SK-N-SH treated with all-trans-retinoic acid at 6 μM for 48 hours (cell line): ENCODE measurements around the gene ARID1B.

Experiments used
- ARNTL ChIP-seq: fragments of 450-650 bp; formaldehyde crosslinking; IDR thresholded peaks from 2 replicates; pipeline ENCODE4 v1.5.0; 2020; ENCODE audit warnings: low read depth, mild to moderate bottlenecking, moderate library complexity, borderline replicate concordance
- CSDC2 ChIP-seq: fragments of 250-450 bp; sonication (Bioruptor Pico); IDR thresholded peaks from 2 replicates; pipeline ENCODE4 v1.5.0; 2020; ENCODE audit warnings: mild to moderate bottlenecking, moderate library complexity
- CSRNP3 ChIP-seq: fragments of 250-450 bp; sonication (Bioruptor Pico); IDR thresholded peaks from 2 replicates; pipeline ENCODE4 v1.5.1; 2021; ENCODE audit warnings: mild to moderate bottlenecking, moderate library complexity
- ISL1 ChIP-seq: fragments of 250-450 bp; sonication (Bioruptor Pico); IDR thresholded peaks from 2 replicates; pipeline ENCODE4 v2.1.2; 2022; ENCODE audit warnings: mild to moderate bottlenecking, moderate library complexity
- POU6F1 ChIP-seq: fragments of 250-450 bp; sonication (Bioruptor Pico); IDR thresholded peaks from 2 replicates; pipeline ENCODE4 v1.8.0; 2021; ENCODE audit warnings: low read depth, mild to moderate bottlenecking, moderate library complexity, borderline replicate concordance
- PPARA ChIP-seq: fragments of 250-450 bp; sonication (Bioruptor Pico); IDR thresholded peaks from 2 replicates; pipeline ENCODE4 v1.5.0; 2020; ENCODE audit warnings: mild to moderate bottlenecking, borderline replicate concordance
- RARB ChIP-seq: fragments of 250-450 bp; sonication (Bioruptor Pico); IDR thresholded peaks from 2 replicates; pipeline ENCODE4 v1.8.0; 2021; ENCODE audit warnings: mild to moderate bottlenecking, moderate library complexity
- TOX ChIP-seq: fragments of 250-450 bp; sonication (Bioruptor Pico); IDR thresholded peaks from 2 replicates; pipeline ENCODE4 v1.8.0; 2021; ENCODE audit warnings: mild to moderate bottlenecking, moderate library complexity, borderline replicate concordance
- ZC3H10 ChIP-seq: fragments of 250-450 bp; sonication (Bioruptor Pico); IDR thresholded peaks from 2 replicates; pipeline ENCODE4 v1.5.1; 2021; ENCODE audit warnings: mild to moderate bottlenecking, moderate library complexity
- ZFP3 ChIP-seq: fragments of 250-450 bp; sonication (Bioruptor Pico); IDR thresholded peaks from 2 replicates; pipeline ENCODE4 v1.5.0; 2020; ENCODE audit warnings: mild to moderate bottlenecking, moderate library complexity
- ZFP30 ChIP-seq: fragments of 450-650 bp; formaldehyde crosslinking; IDR thresholded peaks from 2 replicates; pipeline ENCODE4 v1.5.0; 2022; ENCODE audit warnings: mild to moderate bottlenecking, moderate library complexity
- ZNF70 ChIP-seq: fragments of 450-650 bp; formaldehyde crosslinking; IDR thresholded peaks from 2 replicates; pipeline ENCODE4 v1.5.0; 2020; ENCODE audit warnings: mild to moderate bottlenecking, moderate library complexity
- ZNF8 ChIP-seq: fragments of 450-650 bp; formaldehyde crosslinking; IDR thresholded peaks from 2 replicates; pipeline ENCODE4 v1.5.0; 2020; ENCODE audit warnings: mild to moderate bottlenecking, moderate library complexity

- TF ChIP-seq TOX (CRISPR knock-in tag), result no peak
- no peak for TF ChIP-seq CSRNP3 (CRISPR knock-in tag)
- no peak for TF ChIP-seq ARNTL (CRISPR knock-in tag)
- TF ChIP-seq RARB (CRISPR knock-in tag), result no peak
- no peak for TF ChIP-seq ZFP3 (CRISPR knock-in tag)
- no peak for TF ChIP-seq ZFP30 (CRISPR knock-in tag)
- TF ChIP-seq POU6F1 (CRISPR knock-in tag), result no peak
- TF ChIP-seq PPARA (CRISPR knock-in tag), result no peak
- TF ChIP-seq ZNF70, result no peak
- no peak for TF ChIP-seq ZC3H10 (CRISPR knock-in tag)
- no peak for TF ChIP-seq ISL1
- no peak for TF ChIP-seq ZNF8 (CRISPR knock-in tag)
- TF ChIP-seq CSDC2 (CRISPR knock-in tag), result no peak
These were observed 397.6 kb downstream of the ARID1B start for GRCh38 chr6:157174731-157175130.
